Measurements from ENCODE around the gene NDUFS6. TPM values are rescaled to one million over a fixed set of nuclear protein-coding genes. Genes with fewer than 3 reads are reported as not detected.

Gene NDUFS6
- total RNA-seq, 4 donors from 2014 or later, result 26.5 to 36.9 (median 34.5) TPM

GRCh38 chr5:1780614-1780930 is 20.6 kb upstream of the NDUFS6 start:
- TF ChIP-seq CTCF (IDR thresholded peaks at IDR 0.05; ENCODE audit: low read depth), result no peak

GRCh38 chr5:1781107-1781506 is 20.1 kb upstream of the NDUFS6 start:
- TF ChIP-seq CTCF (IDR thresholded peaks at IDR 0.05; ENCODE audit: low read depth), result no peak

GRCh38 chr5:1781726-1782384 is 19.4 kb upstream of the NDUFS6 start:
- no peak for TF ChIP-seq CTCF (IDR thresholded peaks at IDR 0.05; ENCODE audit: low read depth)

GRCh38 chr5:1782385-1783215 is 18.6 kb upstream of the NDUFS6 start:
- TF ChIP-seq CTCF (IDR thresholded peaks at IDR 0.05; ENCODE audit: low read depth), result no peak

GRCh38 chr5:1783216-1783554 is 18.0 kb upstream of the NDUFS6 start:
- no peak for TF ChIP-seq CTCF (IDR thresholded peaks at IDR 0.05; ENCODE audit: low read depth)

- no peak for TF ChIP-seq CTCF (IDR thresholded peaks at IDR 0.05; ENCODE audit: low read depth)
Observed at GRCh38 chr5:1784197-1785050, 16.8 kb upstream of the NDUFS6 start.

- no peak for TF ChIP-seq CTCF (IDR thresholded peaks at IDR 0.05; ENCODE audit: low read depth)
Observed at GRCh38 chr5:1785062-1785461, 16.1 kb upstream of the NDUFS6 start.
